Testis (tissue), 2 donors: ENCODE data around the gene DDX52.

Experiments used
- POLR2A ChIP-seq: fragments of 450-650 bp; IDR thresholded peaks from one replicate; pipeline ENCODE4 v1.6.1; 2017; ENCODE audit warnings: antibody characterized with exemption, mild to moderate bottlenecking, moderate library complexity
- TF ChIP-seq, protein P1 (sequence below), 3 experiments: fragments of 450-650 bp in 2 of 3; fragments of 200-600 bp in 1 of 3; sonication (generic) in 1 of 3; IDR thresholded peaks; one replicate each; pipeline ENCODE4 v1.5.1; 2016 to 2019; ENCODE audit warnings: antibody characterized with exemption in 3 of 3, mild to moderate bottlenecking in 2 of 3, moderate library complexity in 1 of 3

DNA sequence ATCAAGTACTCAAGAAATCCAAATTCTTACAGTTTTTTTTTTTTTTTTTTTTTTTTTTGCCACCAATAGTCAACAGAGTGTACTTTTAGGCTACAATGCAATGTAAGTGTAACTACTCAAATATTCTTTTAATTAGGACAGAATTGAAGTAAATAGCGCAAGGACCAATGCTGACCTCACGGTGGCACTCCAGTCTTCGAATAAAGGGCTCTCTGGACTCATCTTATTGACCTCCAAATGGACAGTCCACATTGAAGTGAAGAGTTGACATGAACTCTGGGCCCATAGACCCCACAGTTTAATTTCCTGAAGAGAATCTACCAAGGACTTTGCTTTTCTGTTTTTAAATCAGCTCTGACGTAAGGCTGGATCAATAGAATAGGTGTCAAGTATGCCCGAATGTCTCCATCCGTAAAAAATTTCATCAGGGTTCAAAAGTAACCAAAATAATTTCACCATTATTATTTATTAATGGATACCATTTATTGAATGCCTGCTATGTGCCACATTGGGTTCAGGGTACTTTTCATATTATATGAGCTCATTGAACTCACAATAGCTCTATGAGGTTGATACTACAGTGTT lies 7.3 kb upstream of the DDX52 start:
- TF ChIP-seq, protein P1, sequence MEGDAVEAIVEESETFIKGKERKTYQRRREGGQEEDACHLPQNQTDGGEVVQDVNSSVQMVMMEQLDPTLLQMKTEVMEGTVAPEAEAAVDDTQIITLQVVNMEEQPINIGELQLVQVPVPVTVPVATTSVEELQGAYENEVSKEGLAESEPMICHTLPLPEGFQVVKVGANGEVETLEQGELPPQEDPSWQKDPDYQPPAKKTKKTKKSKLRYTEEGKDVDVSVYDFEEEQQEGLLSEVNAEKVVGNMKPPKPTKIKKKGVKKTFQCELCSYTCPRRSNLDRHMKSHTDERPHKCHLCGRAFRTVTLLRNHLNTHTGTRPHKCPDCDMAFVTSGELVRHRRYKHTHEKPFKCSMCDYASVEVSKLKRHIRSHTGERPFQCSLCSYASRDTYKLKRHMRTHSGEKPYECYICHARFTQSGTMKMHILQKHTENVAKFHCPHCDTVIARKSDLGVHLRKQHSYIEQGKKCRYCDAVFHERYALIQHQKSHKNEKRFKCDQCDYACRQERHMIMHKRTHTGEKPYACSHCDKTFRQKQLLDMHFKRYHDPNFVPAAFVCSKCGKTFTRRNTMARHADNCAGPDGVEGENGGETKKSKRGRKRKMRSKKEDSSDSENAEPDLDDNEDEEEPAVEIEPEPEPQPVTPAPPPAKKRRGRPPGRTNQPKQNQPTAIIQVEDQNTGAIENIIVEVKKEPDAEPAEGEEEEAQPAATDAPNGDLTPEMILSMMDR (IDR thresholded peaks at IDR 0.05), result no peak
- TF ChIP-seq POLR2A, result no peak
